HepG2 (cell line): ENCODE measurements around the gene HINFP. TPM values are rescaled to one million over a fixed set of nuclear protein-coding genes. Genes with fewer than 3 reads are reported as not detected.

Experiments used
- ARID4A ChIP-seq: sonication (generic); formaldehyde crosslinking; IDR thresholded peaks from 2 replicates; pipeline ENCODE4 v1.5.0; 2020; ENCODE audit warnings: mild to moderate bottlenecking, missing genetic modification reagents, borderline replicate concordance
- ATF1 ChIP-seq: IDR thresholded peaks from 2 replicates; pipeline ENCODE4 v1.6.1; 2016; ENCODE audit warnings: mild to moderate bottlenecking, control low read depth
- EHMT2 ChIP-seq: fragments of 200-600 bp; sonication (generic); IDR thresholded peaks from 2 replicates; pipeline ENCODE4 v1.7.0; 2017; ENCODE audit warnings: antibody characterized with exemption, low read depth, low read length, borderline replicate concordance
- ETV6 ChIP-seq: sonication (generic); formaldehyde crosslinking; conservative IDR thresholded peaks from 2 replicates; pipeline ENCODE4 v1.4.0; 2020; ENCODE audit warnings: missing genetic modification reagents
- FOXA1 ChIP-seq, 2 experiments: fragments of 450-650 bp in 1 of 2; sonication (generic) in 1 of 2; formaldehyde crosslinking in 1 of 2; IDR thresholded peaks; 2 replicates each; pipeline versions ENCODE4 v1.4.0 to v1.6.1; 2016 to 2020; ENCODE audit warnings: missing genetic modification reagents in 1 of 2
- GABPA ChIP-seq, 2 experiments: IDR thresholded peaks; 2 replicates each; pipeline ENCODE4 v1.6.1; 2011 to 2016; ENCODE audit warnings: low read depth in 2 of 2, low read length in 1 of 2, missing biosample characterization in 1 of 2, missing genetic modification characterization in 1 of 2
- MATR3 ChIP-seq: sonication (generic); formaldehyde crosslinking; IDR thresholded peaks from 2 replicates; pipeline ENCODE4 v1.4.0; 2020; ENCODE audit warnings: missing genetic modification reagents
- MIER3 ChIP-seq: IDR thresholded peaks from 2 replicates; pipeline ENCODE4 v1.6.1; 2016; ENCODE audit warnings: missing compliant biosample characterization, borderline replicate concordance
- MTERF4 ChIP-seq: sonication (generic); formaldehyde crosslinking; IDR thresholded peaks from 2 replicates; pipeline ENCODE4 v1.8.0; 2023; ENCODE audit warnings: mild to moderate bottlenecking, missing genetic modification reagents
- MTF2 ChIP-seq: sonication (generic); formaldehyde crosslinking; IDR thresholded peaks from 2 replicates; pipeline ENCODE4 v1.5.0; 2020; ENCODE audit warnings: missing genetic modification reagents, borderline replicate concordance
- NFYB ChIP-seq: sonication (generic); formaldehyde crosslinking; IDR thresholded peaks from 2 replicates; pipeline ENCODE4 v1.4.0; 2020; ENCODE audit warnings: missing genetic modification reagents
- PCBP1 ChIP-seq: fragments of 200-400 bp; formaldehyde crosslinking; IDR thresholded peaks from 2 replicates; pipeline ENCODE4 v1.6.1; 2017; ENCODE audit warnings: mild to moderate bottlenecking, low read depth, low read length, borderline replicate concordance
- POGZ ChIP-seq: sonication (generic); formaldehyde crosslinking; IDR thresholded peaks from 2 replicates; pipeline ENCODE4 v1.4.0; 2020; ENCODE audit warnings: mild to moderate bottlenecking, missing genetic modification reagents
- SIX4 ChIP-seq: sonication (generic); formaldehyde crosslinking; IDR thresholded peaks from 2 replicates; pipeline ENCODE4 v1.4.0; 2020; ENCODE audit warnings: missing genetic modification reagents
- SP5 ChIP-seq: IDR thresholded peaks from 2 replicates; pipeline ENCODE4 v1.6.1; 2016; ENCODE audit warnings: low read depth, borderline replicate concordance
- ZNF101 ChIP-seq: sonication (generic); formaldehyde crosslinking; IDR thresholded peaks from 2 replicates; pipeline ENCODE4 v1.4.0; 2020; ENCODE audit warnings: mild to moderate bottlenecking, low read depth, missing genetic modification reagents, borderline replicate concordance
- ZNF121 ChIP-seq: sonication (generic); formaldehyde crosslinking; IDR thresholded peaks from 2 replicates; pipeline ENCODE4 v1.5.0; 2020; ENCODE audit warnings: mild to moderate bottlenecking, missing genetic modification reagents
- ZNF263 ChIP-seq: sonication (generic); formaldehyde crosslinking; IDR thresholded peaks from 2 replicates; pipeline ENCODE4 v1.4.0; 2020; ENCODE audit warnings: missing genetic modification reagents
- ZNF562 ChIP-seq: sonication (generic); formaldehyde crosslinking; IDR thresholded peaks from 2 replicates; pipeline ENCODE4 v1.8.0; 2022; ENCODE audit warnings: missing genetic modification reagents, borderline replicate concordance
- ZNF572 ChIP-seq: sonication (generic); formaldehyde crosslinking; IDR thresholded peaks from 2 replicates; pipeline ENCODE4 v1.5.1; 2020; ENCODE audit warnings: mild to moderate bottlenecking, missing genetic modification reagents
- ZNF616 ChIP-seq: sonication (generic); formaldehyde crosslinking; IDR thresholded peaks from 2 replicates; pipeline ENCODE4 v1.5.0; 2020; ENCODE audit warnings: low read depth, mild to moderate bottlenecking, missing genetic modification reagents
- ZNF639 ChIP-seq: conservative IDR thresholded peaks from 2 replicates; pipeline ENCODE4 v1.6.1; 2018; ENCODE audit warnings: missing genetic modification reagents
- ZNF740 ChIP-seq: sonication (generic); formaldehyde crosslinking; IDR thresholded peaks from 2 replicates; pipeline ENCODE4 v1.4.0; 2020; ENCODE audit warnings: missing genetic modification reagents
- polyA plus RNA-seq, 8 experiments: library from polyadenylated mRNA; depleted of rRNA in 3 of 8; stranded (reverse) in 7 of 8; unstranded in 1 of 8; fragments of >200 nt; fragmentation: Illumina TruSeq in 4 of 8; extraction: Trizol in 4 of 8; gene quantifications; 2 replicates each; pipeline versions ENCODE4 v1.2.1 to v1.2.3, GENCODE V29; 2011 to 2016; ENCODE audit warnings: low read depth in 4 of 8, missing spikeins in 1 of 8, mixed read lengths in 1 of 8; ENCODE audit not compliant: insufficient read depth in 1 of 8
- total RNA-seq, 5 experiments: library from RNA; depleted of rRNA; stranded (reverse); fragments of >200 nt; fragmentation: Illumina TruSeq; extraction: Trizol; gene quantifications; 2 replicates each; pipeline ENCODE4 v1.2.3, GENCODE V29; 2016; ENCODE audit warnings: low read depth in 1 of 5

The HINFP gene
- total and polyA plus RNA-seq, 2 of the 13 experiments (the other 11 are each of a cell fraction or from before 2014, with no cell fraction given): 15.1 to 21.4 TPM

GRCh38 chr11:119101759-119102423 is 19.5 kb upstream of the HINFP start, which contains the start of gene DPAGT1 (continued):
- peak; percentile 57; the same call in 1 of the 2 replicates for TF ChIP-seq ZNF639 (CRISPR knock-in tag)
- peak; percentile 22; the same call in 1 of the 2 replicates for TF ChIP-seq ZNF121
- TF ChIP-seq SIX4 (CRISPR knock-in tag): no peak
- 0 out of 2 replicates have a peak, but pooled peaks have one; percentile 41 for TF ChIP-seq SP5 (CRISPR knock-in tag)
- peak; percentile 58 for TF ChIP-seq POGZ (CRISPR knock-in tag)
- TF ChIP-seq GABPA (IDR thresholded peaks at IDR 0.05; ENCODE audit: low read depth, low read length): peak; percentile 59
- peak; percentile 93 for TF ChIP-seq GABPA (CRISPR knock-in tag; IDR thresholded peaks at IDR 0.05; ENCODE audit: low read depth)
- 0 out of 2 replicates have a peak, but pooled peaks have one; percentile 32 for TF ChIP-seq PCBP1
- TF ChIP-seq NFYB (CRISPR knock-in tag): peak; percentile 31; the same call in 1 of the 2 replicates
- no peak for TF ChIP-seq ZNF572 (CRISPR knock-in tag)
- peak; percentile 60; the same call in 1 of the 2 replicates for TF ChIP-seq MTERF4 (CRISPR knock-in tag)
- 0 out of 2 replicates have a peak, but pooled peaks have one; percentile 81 for TF ChIP-seq ETV6 (CRISPR knock-in tag)
- TF ChIP-seq ZNF562 (CRISPR knock-in tag): no peak
- TF ChIP-seq ATF1 (CRISPR knock-in tag): peak; percentile 89
- peak; percentile 95 for TF ChIP-seq EHMT2
- TF ChIP-seq ZNF740 (CRISPR knock-in tag): no peak
- TF ChIP-seq MTF2: 0 out of 2 replicates have a peak, but pooled peaks have one; percentile 30
- TF ChIP-seq MIER3 (CRISPR knock-in tag): peak; percentile 35; the same call in 1 of the 2 replicates
- peak; percentile 92 for TF ChIP-seq ZNF263
- TF ChIP-seq MATR3 (CRISPR knock-in tag): no peak
- TF ChIP-seq ARID4A (CRISPR knock-in tag): peak; percentile 92
- TF ChIP-seq FOXA1 (IDR thresholded peaks at IDR 0.05): no peak
- TF ChIP-seq FOXA1 (CRISPR knock-in tag; IDR thresholded peaks at IDR 0.05): 0 out of 2 replicates have a peak, but pooled peaks have one; percentile 20
- no peak for TF ChIP-seq ZNF101
- TF ChIP-seq ZNF616 (CRISPR knock-in tag): no peak
